ENCODE measurements around the gene MACIR.
A peak's percentile ranks its signal among the peaks of the same experiment; 100 is the strongest.

Gene MACIR

DNA sequence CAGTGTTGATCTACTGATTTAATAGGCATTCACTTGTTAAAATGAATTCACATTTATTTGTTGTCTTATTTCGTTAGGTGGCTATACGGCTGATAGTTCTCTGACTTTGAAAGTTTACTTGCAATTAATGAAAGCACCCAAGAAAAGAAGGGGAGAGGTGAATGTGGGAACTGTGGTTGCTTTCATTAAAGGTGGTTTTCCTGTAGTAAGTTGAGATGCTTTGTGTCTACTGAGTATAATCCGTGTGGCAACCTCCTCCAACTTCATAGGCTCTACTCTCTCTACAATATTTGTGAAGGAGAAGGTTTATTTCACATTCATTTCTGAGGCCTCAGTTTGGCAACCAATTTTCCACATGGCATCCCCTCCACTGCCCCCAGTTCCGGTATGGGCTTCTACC is 12.8 kb upstream of the MACIR start:
- no peak for DNase-seq (ENCODE audit: low read depth)

DNA sequence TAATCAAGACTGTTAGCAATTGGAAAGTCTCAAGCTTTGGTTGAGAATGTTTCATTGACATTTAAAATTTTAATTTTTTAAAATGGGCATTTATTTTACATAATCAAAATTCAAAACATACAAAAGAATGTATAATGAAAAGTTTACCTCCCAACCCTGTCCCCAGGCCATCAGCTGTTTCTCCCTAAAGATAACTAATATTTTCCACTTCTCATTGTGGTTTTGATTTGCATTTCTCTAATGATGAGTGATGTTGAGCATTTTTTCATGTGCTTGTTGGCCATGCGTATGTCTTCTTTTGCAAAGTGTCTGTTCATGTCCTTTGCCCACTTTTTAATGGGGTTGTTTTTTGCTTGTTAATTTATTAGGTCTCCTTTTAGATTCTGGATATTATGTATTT is 11.4 kb upstream of the MACIR start:
- DNase-seq (ENCODE audit: low read depth), result no peak

GRCh38 chr5:103249068-103249467 is 9.5 kb upstream of the MACIR start:
- peak; percentile 32 for DNase-seq (ENCODE audit: low read depth)

DNA sequence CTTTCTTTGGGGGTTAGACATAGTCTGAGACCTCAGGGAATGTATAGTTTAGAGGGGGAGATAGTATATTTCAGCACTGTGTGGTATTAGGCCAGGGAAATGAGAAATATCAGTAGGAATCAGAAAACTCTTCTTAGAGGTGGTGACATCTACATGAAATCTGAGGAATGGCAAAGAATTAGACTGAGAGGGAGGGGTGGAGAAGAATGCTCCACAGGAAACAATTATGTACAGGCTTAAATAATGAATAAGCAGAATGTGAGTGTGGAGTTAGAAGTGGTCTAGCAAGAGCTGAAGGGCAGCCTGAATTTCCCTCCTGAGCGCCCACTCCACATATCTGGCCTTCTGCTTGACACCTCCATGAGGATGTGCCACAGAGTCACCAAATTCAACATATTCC is 3.6 kb upstream of the MACIR start:
- peak; percentile 54 for DNase-seq (ENCODE audit: low read depth)

DNA sequence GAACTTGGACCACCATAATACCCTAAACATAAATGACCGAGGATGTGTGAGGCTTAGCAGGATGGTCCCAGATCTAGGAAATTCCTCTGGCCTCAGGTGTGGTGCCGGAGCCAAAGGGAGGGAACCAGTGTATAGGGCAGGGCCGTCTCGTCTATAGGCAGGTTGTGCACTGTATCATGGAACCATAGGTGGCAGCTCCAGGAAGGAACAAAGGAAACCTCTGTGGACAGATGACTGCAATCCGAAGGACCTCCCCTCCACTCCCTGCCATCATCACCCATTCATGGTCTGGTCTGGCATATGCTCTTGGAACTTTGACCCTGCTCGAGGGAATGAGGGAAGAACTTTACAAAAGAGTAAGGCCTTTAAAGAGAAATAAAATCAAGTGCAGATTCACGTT is 2.9 kb upstream of the MACIR start:
- no peak for DNase-seq (ENCODE audit: low read depth)

DNA sequence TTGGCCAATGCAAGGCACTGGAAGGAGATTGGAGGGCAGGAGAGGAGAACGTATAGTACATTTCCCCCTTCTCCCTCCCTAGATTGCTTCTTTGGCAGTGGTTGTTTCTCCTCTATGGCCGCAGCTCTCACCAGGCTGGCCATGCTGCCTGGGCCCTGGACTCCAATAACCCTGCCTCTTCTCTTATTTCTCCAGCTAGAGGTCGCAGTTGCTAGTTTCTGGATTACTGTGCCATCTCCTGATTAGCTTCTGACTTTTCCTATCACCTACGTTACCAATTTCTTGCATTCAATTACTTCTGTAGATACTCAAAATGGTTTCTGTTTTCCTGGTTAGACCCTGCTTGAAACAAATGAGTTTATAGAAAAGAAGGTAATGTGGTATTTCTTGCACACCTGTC is 2.4 kb upstream of the MACIR start:
- peak; percentile 15 for DNase-seq (ENCODE audit: low read depth)

GRCh38 chr5:103258957-103259704 is 568 bp downstream of the MACIR start:
- peak; percentile 54 for DNase-seq (ENCODE audit: low read depth)

GRCh38 chr5:103259705-103260355 is 1.3 kb downstream of the MACIR start:
- peak; percentile 59 for DNase-seq (ENCODE audit: low read depth)

DNA sequence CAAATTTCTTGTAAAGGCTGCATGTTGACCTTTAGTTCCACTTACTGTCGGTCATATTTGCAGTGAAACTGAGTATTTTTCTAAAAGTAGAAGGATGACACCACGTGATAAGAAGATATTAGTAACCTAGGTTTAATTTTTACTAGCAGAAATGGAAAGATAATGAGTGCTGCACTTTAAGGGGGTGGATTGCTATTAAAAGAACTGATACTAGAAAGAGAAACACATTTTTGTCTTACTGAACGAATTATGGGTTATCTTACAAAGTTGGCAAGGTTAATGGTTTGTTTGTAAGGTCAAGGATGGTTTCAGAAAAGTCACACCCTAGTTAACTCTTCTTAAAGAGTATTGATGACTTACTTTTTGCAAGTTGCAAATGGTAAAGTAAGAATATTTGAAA is 2.4 kb downstream of the MACIR start:
- no peak for DNase-seq (ENCODE audit: low read depth)

DNA sequence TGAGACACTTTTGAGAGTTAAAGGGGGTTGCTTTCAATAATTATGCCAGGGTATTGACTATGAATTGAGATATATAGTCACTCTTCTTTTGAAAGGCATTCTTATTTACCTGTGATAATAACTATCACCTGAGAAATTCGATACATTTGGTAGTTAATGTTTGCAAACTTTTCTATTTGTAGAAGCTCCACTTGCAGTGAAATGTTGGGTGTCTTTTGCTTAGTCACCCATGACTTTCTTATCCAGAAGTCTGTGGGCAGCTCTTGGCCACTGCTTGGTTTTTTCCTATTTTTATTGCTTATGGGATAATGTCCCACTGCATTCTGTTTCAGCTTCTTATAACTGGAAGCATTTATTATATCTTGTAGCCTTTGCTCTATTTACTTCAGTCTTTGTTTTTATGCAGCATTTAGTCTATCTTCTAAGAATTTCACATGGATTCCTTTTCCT is 3.9 kb downstream of the MACIR start:
- DNase-seq (ENCODE audit: low read depth), result peak; percentile 70

- no peak for DNase-seq (ENCODE audit: low read depth)
Measured at GRCh38 chr5:103263054-103263453, 4.5 kb downstream of the MACIR start.

DNA sequence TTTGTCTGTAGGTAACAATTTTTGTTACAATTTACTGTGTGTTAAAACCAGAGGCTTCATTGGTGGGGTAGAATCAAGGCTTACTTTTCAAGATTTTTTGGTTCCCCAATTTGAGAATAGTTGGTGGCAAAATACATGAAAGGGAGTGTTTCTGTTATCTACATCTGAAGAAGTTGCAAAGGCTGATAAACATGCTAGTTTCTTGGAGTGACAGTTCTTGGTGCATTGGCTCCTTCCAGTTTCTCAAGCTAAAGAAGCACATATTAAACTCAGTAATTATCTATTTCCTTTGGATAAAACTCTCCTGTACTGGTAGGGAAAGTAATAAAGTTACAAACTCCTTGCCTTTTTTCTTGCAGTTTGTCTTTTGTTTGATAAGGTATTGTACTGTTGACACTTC is 5.9 kb downstream of the MACIR start:
- DNase-seq (ENCODE audit: low read depth), result no peak

- DNase-seq (ENCODE audit: low read depth), result no peak
Measured at GRCh38 chr5:103270581-103270980, 12.0 kb downstream of the MACIR start.

GRCh38 chr5:103271570-103272289 is 13.2 kb downstream of the MACIR start:
- no peak for DNase-seq (ENCODE audit: low read depth)

DNA sequence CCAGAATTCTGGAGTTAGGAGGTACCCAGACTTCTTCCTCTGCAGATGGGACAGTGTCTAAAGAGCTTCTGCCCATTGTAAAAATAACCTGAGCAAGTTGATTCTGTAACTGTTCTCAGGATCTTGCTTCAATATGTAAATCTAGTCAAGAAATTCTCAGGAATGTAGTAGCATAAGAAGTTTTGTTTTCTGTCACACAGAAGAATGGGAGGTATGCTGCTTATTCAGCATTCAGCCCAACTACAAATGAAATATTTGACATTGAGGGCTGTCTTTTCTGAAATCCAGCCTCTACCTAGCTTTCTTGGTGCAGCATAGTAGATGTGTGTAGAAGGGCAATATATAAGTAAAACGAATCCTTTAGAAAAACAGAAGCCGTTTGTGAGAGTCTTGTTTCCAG is 13.8 kb downstream of the MACIR start:
- peak; percentile 39 for DNase-seq (ENCODE audit: low read depth)

- no peak for DNase-seq (ENCODE audit: low read depth)
Measured at GRCh38 chr5:103273952-103274351, 15.4 kb downstream of the MACIR start.

DNA sequence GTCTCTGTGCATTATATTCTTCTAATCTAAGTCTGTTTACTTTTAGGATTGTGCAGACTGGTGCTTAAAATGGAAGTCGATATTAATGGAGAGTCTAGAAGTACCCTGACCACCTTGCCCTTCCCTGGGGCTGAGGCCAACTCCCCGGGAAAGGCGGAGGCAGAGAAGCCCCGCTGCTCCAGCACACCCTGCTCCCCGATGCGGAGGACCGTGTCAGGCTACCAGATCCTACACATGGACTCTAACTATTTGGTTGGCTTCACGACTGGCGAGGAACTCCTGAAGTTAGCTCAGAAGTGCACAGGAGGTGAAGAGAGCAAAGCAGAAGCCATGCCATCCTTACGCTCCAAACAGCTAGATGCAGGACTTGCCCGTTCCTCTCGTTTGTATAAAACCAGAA is 17.3 kb downstream of the MACIR start:
- DNase-seq (ENCODE audit: low read depth), result no peak

DNA sequence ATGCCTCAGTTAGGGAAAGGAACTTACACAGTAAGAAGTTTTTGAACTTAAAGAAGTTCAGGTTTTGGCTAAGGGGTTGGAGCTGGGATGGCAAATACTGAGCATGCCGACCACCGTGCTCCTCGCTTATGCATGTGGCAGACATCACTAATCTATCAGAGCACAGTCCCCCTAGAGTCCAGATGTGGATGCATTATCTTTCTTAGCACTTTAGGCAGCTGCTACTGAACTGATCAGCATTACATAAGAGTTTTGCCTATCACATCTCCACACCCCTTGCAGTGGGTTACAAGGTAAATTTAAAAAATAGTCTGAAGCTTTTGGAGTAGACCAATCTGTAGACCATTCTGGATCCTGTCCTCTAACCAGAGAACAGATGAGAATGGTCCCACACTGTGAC is 22.4 kb downstream of the MACIR start:
- no peak for DNase-seq (ENCODE audit: low read depth)

GRCh38 chr5:103283120-103283519 is 24.6 kb downstream of the MACIR start:
- DNase-seq (ENCODE audit: low read depth), result peak; percentile 39

- no peak for DNase-seq (ENCODE audit: low read depth)
Measured at GRCh38 chr5:103283869-103284268, 25.3 kb downstream of the MACIR start.

DNA sequence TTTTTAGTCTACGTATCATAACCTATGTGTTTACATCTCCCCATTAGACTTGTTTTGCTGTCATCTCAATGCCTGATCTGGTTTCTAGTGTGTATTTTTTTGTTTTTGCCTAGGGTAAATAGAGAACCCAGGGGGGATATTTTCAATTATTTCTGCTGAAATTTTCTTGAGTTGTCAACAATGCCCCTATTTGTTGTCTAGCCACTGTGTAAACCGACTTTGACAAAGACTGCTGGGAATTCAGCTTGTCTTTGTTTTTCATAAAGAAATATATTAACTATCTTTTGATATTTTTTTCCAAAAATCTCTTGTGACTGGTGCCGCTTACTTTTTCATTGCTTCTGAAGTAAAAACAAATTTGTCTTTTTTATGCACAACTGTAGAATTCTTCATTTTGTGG is 28.1 kb downstream of the MACIR start:
- DNase-seq (ENCODE audit: low read depth), result no peak

DNA sequence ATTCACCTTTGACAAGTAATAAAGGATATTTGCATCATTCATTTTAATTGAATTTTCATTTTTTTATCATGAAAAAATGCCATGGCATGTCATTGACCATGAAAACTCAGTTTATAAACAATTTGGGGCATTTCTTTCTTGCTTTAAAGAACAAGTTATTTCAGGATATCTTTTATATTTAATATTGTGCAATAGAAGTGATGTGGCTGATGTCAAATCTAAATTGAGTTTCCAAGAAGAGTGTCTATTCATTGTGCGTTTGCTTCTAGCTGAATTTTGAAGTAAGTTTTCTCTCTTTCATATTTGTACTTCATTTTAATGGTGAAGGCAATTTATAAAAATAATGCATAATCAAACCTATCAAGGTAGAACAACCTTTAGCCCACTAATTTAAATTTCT is 30.5 kb downstream of the MACIR start:
- no peak for DNase-seq (ENCODE audit: low read depth)

- no peak for DNase-seq (ENCODE audit: low read depth)
Measured at GRCh38 chr5:103290846-103291245, 32.3 kb downstream of the MACIR start.

Data from EH (cell line).